Suprapubic skin (tissue), 4 donors: Measurements from ENCODE around the gene BOD1L1. TPM values are rescaled to one million over a fixed set of nuclear protein-coding genes. Genes with fewer than 3 reads are reported as not detected.

ENCODE experiments used
- DNase-seq, 2 donors: peaks; one replicate each; pipeline ENCODE4 v3.0.0-alpha.2; 2019; ENCODE audit warnings: low spot score in 2 of 2
- H3K27ac ChIP-seq: fragments of 200-600 bp; sonication (generic); one replicate; pipeline ENCODE4 v1.5.1; 2019
- H3K27me3 ChIP-seq: fragments of 200-600 bp; sonication (generic); one replicate; pipeline ENCODE4 v1.5.1; 2019
- H3K36me3 ChIP-seq: fragments of 200-600 bp; sonication (generic); one replicate; pipeline ENCODE4 v1.5.1; 2019
- H3K4me1 ChIP-seq: fragments of 200-600 bp; sonication (generic); one replicate; pipeline ENCODE4 v1.5.1; 2019
- H3K4me3 ChIP-seq: fragments of 200-600 bp; sonication (generic); one replicate; pipeline ENCODE4 v1.5.1; 2019; ENCODE audit warnings: mild to moderate bottlenecking
- H3K9me3 ChIP-seq: fragments of 200-600 bp; sonication (generic); one replicate; pipeline ENCODE4 v1.5.1; 2019
- EP300 ChIP-seq: sonication (generic); formaldehyde crosslinking; IDR thresholded peaks from one replicate; pipeline ENCODE4 v1.6.1; 2017; ENCODE audit warnings: antibody characterized with exemption
- POLR2A ChIP-seq, 2 donors: fragments of 450-650 bp; IDR thresholded peaks; one replicate each; pipeline ENCODE4 v1.6.1; 2017; ENCODE audit warnings: antibody characterized with exemption in 2 of 2, mild to moderate bottlenecking in 2 of 2, moderate library complexity in 2 of 2
- POLR2AphosphoS5 ChIP-seq, 3 donors: sonication (generic); formaldehyde crosslinking; IDR thresholded peaks; one replicate each; pipeline ENCODE4 v1.6.1; 2017; ENCODE audit warnings: antibody characterized with exemption in 3 of 3
- WGBS: methylation state at CpG from one replicate; pipeline ENCODE4 v1.1.5; 2018; 5-methylcytosine and 5-hydroxymethylcytosine counted together
- total RNA-seq, 4 donors: library from RNA; depleted of rRNA; stranded (reverse); fragments of >200 nt; gene quantifications; one replicate each; pipeline ENCODE4 v1.1.0, GENCODE V29; 2016
- TF ChIP-seq, protein P1 (sequence below), 2 donors: fragments of 200-600 bp in 1 of 2; fragments of 450-650 bp in 1 of 2; sonication (generic) in 1 of 2; IDR thresholded peaks; one replicate each; pipeline ENCODE4 v1.5.1; 2016 to 2019; ENCODE audit warnings: antibody characterized with exemption in 2 of 2, mild to moderate bottlenecking in 1 of 2, moderate library complexity in 1 of 2

Gene BOD1L1
- total RNA-seq, 4 donors from 2014 or later: 26.5 to 78.0 (median 36.5) TPM

DNA sequence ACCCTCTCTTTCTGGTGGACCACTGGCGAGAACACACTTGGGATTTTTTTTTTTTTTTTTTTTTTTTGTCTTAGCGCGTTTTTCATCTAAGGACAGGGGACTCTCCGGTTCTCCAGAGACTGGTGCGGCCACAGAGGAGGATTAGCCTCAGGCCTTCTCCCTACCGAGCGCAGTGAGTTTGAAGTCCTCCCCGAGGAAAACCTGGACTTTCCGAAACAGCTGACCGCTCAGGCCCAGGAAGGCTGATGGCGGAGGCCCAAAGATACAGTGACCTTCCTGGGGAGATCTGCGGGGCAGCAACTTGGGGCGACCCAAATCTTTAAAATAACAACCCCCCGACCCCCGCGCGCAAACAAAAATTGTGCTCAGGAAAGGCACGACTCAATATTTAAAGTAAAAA is 92.4 kb downstream of the BOD1L1 start:
- Histone ChIP-seq H3K9me3 (no peaks in the 10 kb centered on the region), H3K27ac (no peak overlapping the region), H3K4me3 (no peak overlapping the region), H3K27me3 (peaks cover 100% of the 10 kb centered on the region), H3K4me1 (peaks cover 23% of the 10 kb centered on the region), H3K36me3 (no peaks in the 10 kb centered on the region)
- 5% methylated on average over 18 of the region's 18 CpGs for WGBS
- no peak for DNase-seq
- TF ChIP-seq POLR2A (IDR thresholded peaks at IDR 0.05): no peak
- no peak for TF ChIP-seq EP300
- TF ChIP-seq, protein P1, sequence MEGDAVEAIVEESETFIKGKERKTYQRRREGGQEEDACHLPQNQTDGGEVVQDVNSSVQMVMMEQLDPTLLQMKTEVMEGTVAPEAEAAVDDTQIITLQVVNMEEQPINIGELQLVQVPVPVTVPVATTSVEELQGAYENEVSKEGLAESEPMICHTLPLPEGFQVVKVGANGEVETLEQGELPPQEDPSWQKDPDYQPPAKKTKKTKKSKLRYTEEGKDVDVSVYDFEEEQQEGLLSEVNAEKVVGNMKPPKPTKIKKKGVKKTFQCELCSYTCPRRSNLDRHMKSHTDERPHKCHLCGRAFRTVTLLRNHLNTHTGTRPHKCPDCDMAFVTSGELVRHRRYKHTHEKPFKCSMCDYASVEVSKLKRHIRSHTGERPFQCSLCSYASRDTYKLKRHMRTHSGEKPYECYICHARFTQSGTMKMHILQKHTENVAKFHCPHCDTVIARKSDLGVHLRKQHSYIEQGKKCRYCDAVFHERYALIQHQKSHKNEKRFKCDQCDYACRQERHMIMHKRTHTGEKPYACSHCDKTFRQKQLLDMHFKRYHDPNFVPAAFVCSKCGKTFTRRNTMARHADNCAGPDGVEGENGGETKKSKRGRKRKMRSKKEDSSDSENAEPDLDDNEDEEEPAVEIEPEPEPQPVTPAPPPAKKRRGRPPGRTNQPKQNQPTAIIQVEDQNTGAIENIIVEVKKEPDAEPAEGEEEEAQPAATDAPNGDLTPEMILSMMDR (IDR thresholded peaks at IDR 0.05): no peak
- no peak for TF ChIP-seq POLR2AphosphoS5 (IDR thresholded peaks at IDR 0.05)

DNA sequence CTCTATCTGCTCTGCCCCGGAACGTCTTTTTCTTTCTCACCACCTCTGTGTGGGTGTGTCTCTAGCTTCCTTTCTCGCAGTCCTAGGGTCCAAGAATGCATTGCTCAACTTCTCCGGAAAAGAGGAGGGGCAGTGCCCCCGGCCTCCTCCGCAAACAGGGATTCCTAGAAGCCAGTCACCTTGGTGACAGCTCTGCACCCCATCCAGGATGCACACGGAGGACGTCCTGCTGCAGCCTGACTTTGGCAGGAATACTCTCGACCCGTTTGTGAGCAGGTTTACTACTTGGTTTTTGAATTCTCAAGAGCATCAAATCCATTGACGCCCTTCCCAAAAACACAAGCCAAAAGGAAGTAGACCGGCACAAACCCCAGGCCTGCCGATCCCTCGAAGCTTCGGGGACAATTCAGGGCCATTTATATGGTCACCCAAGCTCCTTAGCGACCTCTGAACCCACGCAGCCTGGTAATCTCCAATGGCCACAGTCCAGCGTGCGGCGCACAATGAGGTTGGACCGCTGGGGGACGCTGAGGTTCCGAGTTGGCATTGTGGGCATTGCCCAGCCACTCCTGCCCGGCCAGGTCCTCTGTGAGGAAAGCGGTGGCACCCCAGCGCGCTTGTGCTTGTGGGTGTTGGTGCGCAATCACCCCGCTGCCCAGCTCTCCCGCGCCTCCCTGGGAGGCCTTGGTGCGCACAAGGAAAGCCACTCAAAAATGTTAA is 93.0 kb downstream of the BOD1L1 start:
- Histone ChIP-seq H3K27me3 (peaks cover 100% of the 10 kb centered on the region), H3K27ac (no peak overlapping the region), H3K9me3 (no peaks in the 10 kb centered on the region), H3K36me3 (no peaks in the 10 kb centered on the region), H3K4me1 (peaks cover 17% of the 10 kb centered on the region), H3K4me3 (no peak overlapping the region)
- no peak for TF ChIP-seq POLR2AphosphoS5 (IDR thresholded peaks at IDR 0.05)
- no peak for TF ChIP-seq EP300
- TF ChIP-seq, protein P1 (IDR thresholded peaks at IDR 0.05): no peak
- TF ChIP-seq POLR2A (IDR thresholded peaks at IDR 0.05): no peak
- DNase-seq: no peak
- WGBS: 4% methylated on average over 20 of the region's 32 CpGs

- Histone ChIP-seq H3K27me3 (peaks cover 100% of the 10 kb centered on the region), H3K4me3 (no peak overlapping the region), H3K27ac (no peak overlapping the region), H3K9me3 (no peaks in the 10 kb centered on the region), H3K4me1 (peaks cover 14% of the 10 kb centered on the region), H3K36me3 (no peaks in the 10 kb centered on the region)
- no peak for DNase-seq
- WGBS: 13% methylated on average over 13 of the region's 13 CpGs
- TF ChIP-seq POLR2AphosphoS5 (IDR thresholded peaks at IDR 0.05): no peak
- TF ChIP-seq POLR2A (IDR thresholded peaks at IDR 0.05): no peak
- TF ChIP-seq, protein P1 (IDR thresholded peaks at IDR 0.05): no peak
- TF ChIP-seq EP300: no peak
Observed at GRCh38 chr4:13533670-13534343, 93.7 kb downstream of the BOD1L1 start.

- no peak overlapping the region for H3K4me3 ChIP-seq
- H3K4me1 ChIP-seq: peaks cover 25% of the 10 kb centered on the region
- no peaks in the 10 kb centered on the region for H3K9me3 ChIP-seq
- H3K27ac ChIP-seq: no peak overlapping the region
- WGBS: 34% methylated on average over 8 of the region's 8 CpGs
- no peak for DNase-seq
- H3K27me3 ChIP-seq: peaks cover 100% of the 10 kb centered on the region
- H3K36me3 ChIP-seq: no peaks in the 10 kb centered on the region
- TF ChIP-seq, protein P1 (IDR thresholded peaks at IDR 0.05): no peak
- TF ChIP-seq EP300 (no peak), POLR2A (IDR thresholded peaks at IDR 0.05) (no peak), POLR2AphosphoS5 (IDR thresholded peaks at IDR 0.05) (no peak)
Observed at GRCh38 chr4:13531625-13531998, 95.9 kb downstream of the BOD1L1 start.

DNA sequence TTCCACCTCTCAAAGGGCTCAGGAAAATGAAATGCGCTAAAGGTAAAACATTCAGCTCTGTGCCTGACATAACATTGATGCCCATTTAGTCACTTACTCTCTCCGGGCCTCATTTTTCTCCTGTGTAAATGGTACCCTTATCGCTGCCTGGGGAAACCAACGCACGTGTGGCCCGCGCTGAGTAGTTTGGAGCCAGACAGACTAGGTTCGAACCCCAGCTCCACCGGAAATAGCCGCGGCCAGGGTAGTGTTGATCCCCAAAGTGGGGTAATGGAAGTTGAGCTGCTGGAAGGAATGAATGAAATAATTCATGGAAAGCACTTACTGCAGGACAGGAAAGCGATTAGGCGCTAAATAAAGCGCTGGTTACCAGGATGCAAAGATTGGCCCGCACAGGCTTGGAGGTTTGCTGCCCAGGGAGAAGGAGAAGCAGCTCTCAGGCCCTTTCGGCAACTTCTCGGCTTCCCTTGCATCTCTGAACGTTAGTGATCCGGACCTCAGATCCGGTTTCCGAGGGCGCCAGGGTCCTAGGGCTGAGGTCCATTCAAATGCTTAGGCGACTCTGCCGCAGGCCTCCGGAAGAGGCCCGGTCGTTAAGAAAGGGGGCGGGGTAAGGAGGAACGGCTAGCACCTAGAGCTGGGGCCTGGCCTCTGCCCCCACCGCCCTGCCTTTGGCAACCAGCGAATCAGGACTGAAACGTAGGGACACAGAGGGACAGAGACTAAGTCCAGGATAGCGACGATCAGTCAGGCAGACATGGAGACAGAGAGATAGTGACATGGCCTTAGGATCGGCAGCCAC is 96.5 kb downstream of the BOD1L1 start:
- peaks cover 23% of the 10 kb centered on the region for H3K4me1 ChIP-seq
- DNase-seq: no peak
- H3K27ac ChIP-seq: no peak overlapping the region
- no peak for TF ChIP-seq POLR2AphosphoS5 (IDR thresholded peaks at IDR 0.05)
- TF ChIP-seq POLR2A (IDR thresholded peaks at IDR 0.05): no peak
- TF ChIP-seq, protein P1 (IDR thresholded peaks at IDR 0.05): no peak
- no peak for TF ChIP-seq EP300
- no peaks in the 10 kb centered on the region for H3K9me3 ChIP-seq
- H3K27me3 ChIP-seq: peaks cover 100% of the 10 kb centered on the region
- H3K36me3 ChIP-seq: no peaks in the 10 kb centered on the region
- H3K4me3 ChIP-seq: no peak overlapping the region
- 7% methylated on average over 35 of the region's 35 CpGs for WGBS
